HL-60/S4 treated with phorbol 12-myristate 13-acetate at 8.2 ng/mL for 4 days and 3 days (cell line): ENCODE measurements around the gene DAAM2.

Source experiments
- in situ Hi-C: fragments of 300-500 bp; cut with MboI; formaldehyde crosslinking; loops from 2 replicates; pipeline ENCODE4 v1.15.0; 2022; ENCODE audit warnings: low sequenced_read_pairs

DAAM2 gene

GRCh38 chr6:39816747-39817146, 24.6 kb downstream of the DAAM2 start:
- in situ Hi-C loops, result no loop called here

- in situ Hi-C loops, result no loop called here
Observed at GRCh38 chr6:39818695-39819094, 26.5 kb downstream of the DAAM2 start.

GRCh38 chr6:39819228-39819627, 27.1 kb downstream of the DAAM2 start:
- in situ Hi-C loops, result no loop called here

GRCh38 chr6:39819676-39820075, 27.5 kb downstream of the DAAM2 start:
- in situ Hi-C loops, result no loop called here

- in situ Hi-C loops, result no loop called here
Observed at GRCh38 chr6:39820553-39820952, 28.4 kb downstream of the DAAM2 start.

- in situ Hi-C loops, result no loop called here
Observed at GRCh38 chr6:39821046-39821740, 29.0 kb downstream of the DAAM2 start.

GRCh38 chr6:39821742-39822532, 29.8 kb downstream of the DAAM2 start:
- in situ Hi-C loops, result no loop called here

- in situ Hi-C loops, result no loop called here
Observed at GRCh38 chr6:39822846-39823815, 31.0 kb downstream of the DAAM2 start.

GRCh38 chr6:39824030-39824926, 32.1 kb downstream of the DAAM2 start:
- in situ Hi-C loops, result no loop called here

- in situ Hi-C loops, result no loop called here
Observed at GRCh38 chr6:39829331-39829730, 37.2 kb downstream of the DAAM2 start.

- in situ Hi-C loops, result no loop called here
Observed at GRCh38 chr6:39830444-39830843, 38.3 kb downstream of the DAAM2 start.

GRCh38 chr6:39831701-39832100, 39.5 kb downstream of the DAAM2 start:
- in situ Hi-C loops, result no loop called here

GRCh38 chr6:39834278-39834677, 42.1 kb downstream of the DAAM2 start:
- in situ Hi-C loops, result no loop called here

GRCh38 chr6:39834866-39835265, 42.7 kb downstream of the DAAM2 start:
- in situ Hi-C loops, result no loop called here

GRCh38 chr6:39835821-39836295, 43.7 kb downstream of the DAAM2 start:
- in situ Hi-C loops, result no loop called here

GRCh38 chr6:39836606-39837005, 44.4 kb downstream of the DAAM2 start:
- in situ Hi-C loops, result no loop called here

GRCh38 chr6:39839445-39839844, 47.3 kb downstream of the DAAM2 start:
- in situ Hi-C loops, result no loop called here

- in situ Hi-C loops, result no loop called here
Observed at GRCh38 chr6:39840781-39841180, 48.6 kb downstream of the DAAM2 start.

- in situ Hi-C loops, result no loop called here
Observed at GRCh38 chr6:39841291-39841690, 49.1 kb downstream of the DAAM2 start.

GRCh38 chr6:39841923-39842322, 49.7 kb downstream of the DAAM2 start:
- in situ Hi-C loops, result no loop called here
